NCI-H2171 (cell line): ENCODE data around the gene AKNAD1.
"Not testable (repeated sequence)": the region's sequence is repeated elsewhere in the genome, so short reads cannot be mapped to it uniquely, and the experiment has no call there.

Source experiments
- DNase-seq: peaks from one replicate; lab custom pipeline; 2025; lab: John Stamatoyannopoulos, UW

AKNAD1 gene, protein sequence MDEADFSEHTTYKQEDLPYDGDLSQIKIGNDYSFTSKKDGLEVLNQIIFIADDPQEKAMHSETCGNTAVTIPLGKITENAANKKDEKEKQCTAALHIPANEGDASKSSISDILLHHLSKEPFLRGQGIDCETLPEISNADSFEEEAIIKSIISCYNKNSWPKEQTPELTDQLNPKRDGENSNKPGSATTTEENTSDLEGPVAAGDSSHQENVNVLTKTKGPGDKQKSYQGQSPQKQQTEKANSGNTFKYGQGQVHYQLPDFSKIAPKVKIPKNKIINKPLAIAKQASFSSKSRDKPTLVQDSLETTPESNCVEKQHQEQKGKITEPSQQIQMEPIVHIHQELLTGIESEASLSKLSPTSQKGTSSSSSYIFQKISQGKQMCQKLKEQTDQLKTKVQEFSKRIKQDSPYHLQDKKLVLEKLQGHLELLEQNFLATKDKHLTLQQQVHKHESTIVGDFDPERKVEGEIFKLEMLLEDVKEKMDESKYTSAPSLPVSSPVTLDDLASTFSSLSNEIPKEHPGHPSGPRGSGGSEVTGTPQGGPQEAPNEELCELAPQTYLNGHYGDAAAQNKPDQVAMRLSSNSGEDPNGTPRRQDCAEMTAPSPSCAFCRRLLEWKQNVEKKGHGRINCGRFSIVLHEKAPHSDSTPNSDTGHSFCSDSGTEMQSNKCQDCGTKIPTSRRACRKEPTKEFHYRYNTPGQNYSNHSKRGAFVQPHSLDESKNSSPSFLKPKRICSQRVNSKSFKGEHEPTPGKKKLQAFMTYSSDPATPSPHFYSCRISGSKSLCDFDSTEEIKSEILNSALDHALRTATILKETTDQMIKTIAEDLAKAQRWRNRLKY

GRCh38 chr1:108856994-108857393 lies at the start of gene AKNAD1:
TSS of gene AKNAD1 (minus strand) at chr1:108857094. CDS start at chr1:108852664, 4,430 bp downstream.
- no peak for DNase-seq

DNA sequence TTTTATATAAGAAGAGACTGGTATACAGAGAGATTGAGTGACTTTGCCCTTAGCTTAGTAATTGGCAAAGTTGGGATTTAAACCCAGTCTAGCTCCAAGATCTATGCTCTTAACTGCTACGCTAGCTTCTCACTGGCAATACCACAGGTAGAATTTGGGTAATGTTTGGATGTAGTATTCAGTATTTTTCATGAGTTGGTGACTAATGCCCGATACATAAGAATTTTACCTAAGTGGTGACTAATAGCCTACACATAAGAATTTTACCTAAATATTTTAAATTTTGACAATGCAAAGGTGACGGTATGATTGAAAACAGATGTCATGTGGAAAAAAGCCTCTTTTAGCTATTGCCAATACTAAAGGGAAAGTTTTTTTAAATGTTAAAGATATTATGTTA lies 44.2 kb upstream of the AKNAD1 start:
- DNase-seq: no peak

- peak; percentile 20 for DNase-seq
Measured at GRCh38 chr1:108897865-108898720, 41.2 kb upstream of the AKNAD1 start.

GRCh38 chr1:108896146-108897145 lies 39.6 kb upstream of the AKNAD1 start:
- no peak for DNase-seq

DNA sequence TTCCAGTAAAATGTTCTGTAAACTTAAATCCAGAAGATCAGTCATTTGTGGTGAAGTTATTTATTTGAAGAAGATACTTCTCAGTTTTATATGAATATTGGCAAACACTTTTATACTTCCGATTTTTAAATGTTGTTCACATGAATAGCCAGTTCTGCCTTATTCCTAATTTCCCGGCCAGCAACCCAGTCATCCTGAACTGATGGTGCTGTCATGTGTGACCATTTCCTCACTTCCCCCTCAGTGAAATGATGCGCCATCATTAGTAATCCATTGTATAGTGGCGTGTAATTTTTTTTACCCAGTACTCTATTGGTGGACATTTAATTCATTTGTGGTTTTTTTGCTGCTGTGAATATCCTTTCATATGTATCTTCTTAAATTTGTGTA lies 36.2 kb upstream of the AKNAD1 start:
- DNase-seq: no peak

GRCh38 chr1:108892356-108893140 lies 35.7 kb upstream of the AKNAD1 start:
- no peak for DNase-seq

GRCh38 chr1:108889706-108890384 lies 33.0 kb upstream of the AKNAD1 start:
- no peak for DNase-seq

DNA sequence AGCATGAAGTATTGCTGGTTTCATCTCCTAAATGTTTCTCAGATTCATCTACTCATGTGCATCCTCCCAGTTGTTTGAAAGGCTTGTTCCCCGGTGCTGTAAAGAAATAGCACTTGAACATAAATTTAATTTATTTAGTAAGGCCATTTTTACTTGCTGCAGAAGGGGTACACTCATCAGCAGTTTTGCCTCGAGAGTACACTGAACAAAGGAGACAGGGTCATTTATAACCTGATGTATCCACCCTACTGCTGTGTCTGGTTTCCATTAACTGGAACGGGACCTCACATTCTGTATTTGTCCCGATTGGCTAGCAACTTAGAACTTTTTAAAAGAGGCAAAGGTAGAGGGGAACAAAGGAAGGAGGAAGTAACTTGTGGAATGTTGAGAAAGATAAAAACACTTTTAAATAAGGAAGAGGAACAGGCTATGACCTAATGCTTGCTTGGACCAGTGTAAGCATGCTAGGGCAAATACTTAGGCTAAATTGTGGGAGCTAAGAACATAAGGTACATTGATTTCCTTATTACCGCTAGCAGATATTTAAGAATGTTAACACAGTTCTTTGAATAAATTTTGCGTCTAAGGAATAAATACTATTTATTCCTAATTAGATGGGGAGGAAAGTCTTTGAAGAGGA lies 32.2 kb upstream of the AKNAD1 start:
- DNase-seq: not testable (repeated sequence)

- DNase-seq: no peak
Measured at GRCh38 chr1:108886292-108886691, 29.4 kb upstream of the AKNAD1 start.

- no peak for DNase-seq
Measured at GRCh38 chr1:108884968-108885367, 28.1 kb upstream of the AKNAD1 start.

GRCh38 chr1:108882837-108883236 lies 25.9 kb upstream of the AKNAD1 start:
- DNase-seq: no peak

DNA sequence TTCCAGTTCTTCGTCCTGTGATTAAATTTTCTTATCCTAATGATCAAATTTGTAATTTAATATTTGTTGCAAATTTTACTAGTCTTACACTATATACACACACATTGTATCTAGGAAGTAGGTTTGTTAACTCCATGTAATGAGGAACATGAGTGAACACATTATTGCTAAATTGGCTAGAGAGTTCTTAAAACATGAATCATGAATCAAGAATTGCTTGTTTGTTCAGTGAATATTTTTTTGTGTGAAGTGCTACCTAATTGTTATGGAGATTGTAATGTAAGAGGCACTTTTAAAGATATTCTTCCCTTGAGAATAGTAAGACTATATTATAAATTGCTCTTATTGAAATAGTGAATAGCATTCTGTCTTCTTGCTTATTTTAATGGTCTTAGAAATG lies 24.5 kb upstream of the AKNAD1 start:
- no peak for DNase-seq

DNA sequence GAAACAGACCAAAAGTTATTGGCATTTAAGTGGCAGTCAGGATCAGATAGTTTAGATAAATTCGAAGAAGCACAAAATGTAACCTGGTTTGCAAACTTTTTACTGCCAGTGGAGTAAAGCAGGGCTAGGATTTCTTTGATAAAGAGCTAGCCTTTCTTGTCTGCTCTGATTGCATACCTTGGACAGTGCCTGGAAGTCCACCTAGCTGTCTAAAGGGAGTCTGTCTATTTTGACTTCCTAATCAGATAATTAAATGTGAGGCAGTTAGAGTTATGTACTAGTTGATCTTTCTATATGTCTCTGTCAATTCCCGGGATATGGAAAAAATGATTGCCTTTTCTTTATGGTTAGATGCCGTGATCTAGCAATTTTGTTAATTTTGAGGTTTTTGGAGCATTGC lies 24.0 kb upstream of the AKNAD1 start:
- DNase-seq: no peak

GRCh38 chr1:108878678-108879077 lies 21.8 kb upstream of the AKNAD1 start:
- no peak for DNase-seq

DNA sequence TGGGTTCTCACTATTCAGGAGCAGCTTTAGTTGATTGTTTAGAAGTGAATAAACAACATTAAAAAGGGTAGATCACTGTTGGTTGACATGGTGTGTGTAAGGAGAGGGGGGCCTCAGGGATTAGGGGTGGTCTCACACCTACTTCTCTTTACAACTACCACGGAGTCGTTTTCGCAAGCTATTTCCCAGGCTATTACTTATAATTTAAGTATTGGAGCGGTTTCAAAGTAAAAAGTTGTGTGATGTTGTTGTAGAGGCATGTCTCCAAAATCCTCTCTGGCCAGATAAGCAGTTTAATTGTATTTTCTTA lies 21.2 kb upstream of the AKNAD1 start:
- no peak for DNase-seq

- DNase-seq: no peak
Measured at GRCh38 chr1:108877348-108878159, 20.7 kb upstream of the AKNAD1 start.

DNA sequence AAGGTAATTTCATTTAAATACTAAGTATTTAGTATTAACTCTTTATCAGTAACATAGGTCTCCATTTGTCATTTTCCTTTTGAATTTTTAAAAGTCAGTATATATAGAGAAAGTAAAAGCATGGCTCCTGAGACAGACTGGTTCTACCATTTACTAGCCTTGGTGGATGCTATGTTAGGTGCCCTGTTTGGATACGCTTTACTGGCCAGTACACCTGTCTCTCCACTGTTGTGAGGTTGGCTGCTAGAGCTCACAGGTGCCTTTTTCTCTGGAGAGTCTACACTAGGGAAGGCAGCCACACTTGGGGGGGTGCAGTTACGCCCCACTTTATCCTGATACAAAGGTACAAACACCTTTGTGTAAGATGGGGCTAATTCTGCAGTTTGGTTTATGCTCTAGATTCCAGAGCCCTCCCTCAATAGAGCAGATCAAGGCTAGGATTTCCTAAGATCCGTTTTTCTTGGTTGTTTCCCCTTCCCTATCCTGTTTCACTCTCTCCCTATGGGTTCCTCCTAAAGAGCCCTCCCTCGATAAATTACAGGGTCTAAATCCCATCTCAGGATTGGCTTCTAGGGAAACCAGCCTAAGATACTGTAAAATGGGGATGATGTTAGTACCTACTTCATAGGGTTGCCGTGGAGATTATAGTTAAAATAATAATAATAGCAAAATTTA lies 14.3 kb upstream of the AKNAD1 start:
- no peak for DNase-seq
